Breast epithelium (tissue), 3 donors: ENCODE measurements around the gene HOXB9.

Experiments
- POLR2A ChIP-seq: fragments of 450-650 bp; IDR thresholded peaks from one replicate; pipeline ENCODE4 v1.6.1; 2016; ENCODE audit warnings: antibody characterized with exemption, mild to moderate bottlenecking, moderate library complexity
- TF ChIP-seq, protein P1 (sequence below), 3 donors: fragments of 450-650 bp; IDR thresholded peaks; one replicate each; pipeline ENCODE4 v1.5.1; 2016 to 2017; ENCODE audit warnings: antibody characterized with exemption in 3 of 3, mild to moderate bottlenecking in 3 of 3, moderate library complexity in 3 of 3

DNA sequence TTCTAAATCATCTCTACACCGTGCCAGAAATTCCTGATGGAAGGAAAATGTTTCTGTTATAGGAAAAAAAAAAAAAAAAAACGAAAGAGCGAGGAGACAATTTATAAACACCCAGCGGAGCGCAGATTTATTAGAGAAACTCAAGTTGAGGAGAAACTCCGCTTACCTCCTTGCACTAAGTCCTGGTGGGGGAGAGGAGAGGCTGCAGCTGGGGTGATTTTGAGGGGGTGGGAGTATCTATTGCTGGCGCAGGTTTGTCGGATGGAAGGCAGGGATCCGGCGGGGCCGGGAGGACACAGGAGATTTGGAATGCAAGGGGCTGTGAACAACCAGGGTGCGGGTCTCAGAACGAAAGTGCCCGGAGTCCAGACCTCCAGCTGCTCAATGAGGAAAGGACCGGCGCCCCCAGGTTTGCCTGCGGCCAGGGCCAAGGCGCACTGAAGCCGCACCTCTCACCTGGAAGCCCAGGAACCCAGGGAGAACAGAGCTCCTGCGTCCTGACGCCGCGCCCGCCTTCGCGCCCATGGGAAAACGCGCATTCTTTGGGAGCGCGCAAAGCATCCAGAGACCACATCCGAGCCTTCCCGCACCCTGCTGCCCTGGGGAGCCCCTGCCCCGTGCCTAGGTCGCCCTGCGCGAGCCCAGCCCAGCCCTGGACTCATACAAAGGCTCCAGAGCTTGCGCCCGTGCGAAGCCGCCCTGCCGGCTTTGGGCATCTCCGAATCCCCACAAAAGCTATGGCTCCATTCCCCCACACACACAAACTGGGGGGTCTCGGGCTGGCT, 8.5 kb downstream of the HOXB9 start:
- TF ChIP-seq, protein P1, sequence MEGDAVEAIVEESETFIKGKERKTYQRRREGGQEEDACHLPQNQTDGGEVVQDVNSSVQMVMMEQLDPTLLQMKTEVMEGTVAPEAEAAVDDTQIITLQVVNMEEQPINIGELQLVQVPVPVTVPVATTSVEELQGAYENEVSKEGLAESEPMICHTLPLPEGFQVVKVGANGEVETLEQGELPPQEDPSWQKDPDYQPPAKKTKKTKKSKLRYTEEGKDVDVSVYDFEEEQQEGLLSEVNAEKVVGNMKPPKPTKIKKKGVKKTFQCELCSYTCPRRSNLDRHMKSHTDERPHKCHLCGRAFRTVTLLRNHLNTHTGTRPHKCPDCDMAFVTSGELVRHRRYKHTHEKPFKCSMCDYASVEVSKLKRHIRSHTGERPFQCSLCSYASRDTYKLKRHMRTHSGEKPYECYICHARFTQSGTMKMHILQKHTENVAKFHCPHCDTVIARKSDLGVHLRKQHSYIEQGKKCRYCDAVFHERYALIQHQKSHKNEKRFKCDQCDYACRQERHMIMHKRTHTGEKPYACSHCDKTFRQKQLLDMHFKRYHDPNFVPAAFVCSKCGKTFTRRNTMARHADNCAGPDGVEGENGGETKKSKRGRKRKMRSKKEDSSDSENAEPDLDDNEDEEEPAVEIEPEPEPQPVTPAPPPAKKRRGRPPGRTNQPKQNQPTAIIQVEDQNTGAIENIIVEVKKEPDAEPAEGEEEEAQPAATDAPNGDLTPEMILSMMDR (IDR thresholded peaks at IDR 0.05) = no peak
- no peak for TF ChIP-seq POLR2A
